IPS DF 4.7 (cell line): ENCODE measurements around the gene INHBC.
"Not testable (repeated sequence)": the region's sequence is repeated elsewhere in the genome, so short reads cannot be mapped to it uniquely, and the experiment has no call there.

Experiments used
- DNase-seq: peaks from one replicate; pipeline ENCODE4 v3.0.0-alpha.2; 2013; ENCODE audit warnings: low spot score; ENCODE audit errors: extremely low read depth

The INHBC gene

GRCh38 chr12:57485695-57486094 is 51.1 kb downstream of the INHBC start:
- DNase-seq = no peak

- DNase-seq = no peak
Measured at GRCh38 chr12:57487055-57487596, 52.5 kb downstream of the INHBC start.

GRCh38 chr12:57487597-57488401 is 53.2 kb downstream of the INHBC start, which contains the start of gene MARS1:
Gene MARS1, plus strand, starts transcription at chr12:57488068. Its CDS starts 23 bp downstream, at chr12:57488091.
- peak; percentile 98 for DNase-seq

GRCh38 chr12:57488402-57489156 is 54.0 kb downstream of the INHBC start:
- DNase-seq = no peak

- DNase-seq = no peak
Measured at GRCh38 chr12:57489157-57489641, 54.6 kb downstream of the INHBC start.

GRCh38 chr12:57490126-57490525 is 55.5 kb downstream of the INHBC start:
- DNase-seq = no peak

- no peak for DNase-seq
Measured at GRCh38 chr12:57491393-57492280, 57.1 kb downstream of the INHBC start.

GRCh38 chr12:57495051-57495701 is 60.6 kb downstream of the INHBC start:
- DNase-seq = not testable (repeated sequence)

GRCh38 chr12:57496822-57497221 is 62.2 kb downstream of the INHBC start:
- DNase-seq = no peak

- DNase-seq = no peak
Measured at GRCh38 chr12:57497223-57498131, 62.9 kb downstream of the INHBC start.

- DNase-seq = no peak
Measured at GRCh38 chr12:57498132-57498502, 63.5 kb downstream of the INHBC start.

GRCh38 chr12:57498571-57498970 is 64.0 kb downstream of the INHBC start:
- DNase-seq = no peak

- no peak for DNase-seq
Measured at GRCh38 chr12:57500213-57500612, 65.6 kb downstream of the INHBC start.
